ENCODE results near the gene KLRK1.
"Not testable (repeated sequence)": the region's sequence is repeated elsewhere in the genome, so short reads cannot be mapped to it uniquely, and the experiment has no call there.

The KLRK1 gene

GRCh38 chr12:10362828-10363657 lies 26.8 kb downstream of the KLRK1 start:
- DNase-seq (ENCODE audit: low read depth in 2 of 2) = no peak

- no peak for DNase-seq (ENCODE audit: low read depth in 2 of 2)
Measured at GRCh38 chr12:10362325-10362724, 27.5 kb downstream of the KLRK1 start.

GRCh38 chr12:10361622-10362021 lies 28.2 kb downstream of the KLRK1 start:
- no peak for DNase-seq (ENCODE audit: low read depth in 2 of 2)

- DNase-seq (ENCODE audit: low read depth in 2 of 2) = no peak
Measured at GRCh38 chr12:10361084-10361483, 28.8 kb downstream of the KLRK1 start.

- no peak for DNase-seq (ENCODE audit: low read depth in 2 of 2)
Measured at GRCh38 chr12:10358969-10359368, 30.9 kb downstream of the KLRK1 start.

- DNase-seq (ENCODE audit: low read depth in 2 of 2) = no peak
Measured at GRCh38 chr12:10358131-10358530, 31.7 kb downstream of the KLRK1 start.

GRCh38 chr12:10354502-10354901 lies 35.3 kb downstream of the KLRK1 start:
- no peak for DNase-seq (ENCODE audit: low read depth in 2 of 2)

GRCh38 chr12:10354071-10354470 lies 35.8 kb downstream of the KLRK1 start:
- DNase-seq (ENCODE audit: low read depth in 2 of 2) = no peak

GRCh38 chr12:10351457-10351856 lies 38.4 kb downstream of the KLRK1 start:
- not testable (repeated sequence) for DNase-seq (ENCODE audit: low read depth in 2 of 2)

- DNase-seq (ENCODE audit: low read depth in 2 of 2) = no peak
Measured at GRCh38 chr12:10341892-10342509, 47.8 kb downstream of the KLRK1 start.

- DNase-seq (ENCODE audit: low read depth in 2 of 2) = not testable (repeated sequence)
Measured at GRCh38 chr12:10340946-10341345, 48.9 kb downstream of the KLRK1 start.

- DNase-seq (ENCODE audit: low read depth in 2 of 2) = no peak
Measured at GRCh38 chr12:10339053-10339840, 50.6 kb downstream of the KLRK1 start.

- DNase-seq (ENCODE audit: low read depth in 2 of 2) = not testable (repeated sequence)
Measured at GRCh38 chr12:10338470-10338869, 51.4 kb downstream of the KLRK1 start.

- not testable (repeated sequence) for DNase-seq (ENCODE audit: low read depth in 2 of 2)
Measured at GRCh38 chr12:10336196-10336595, 53.6 kb downstream of the KLRK1 start.

GRCh38 chr12:10331642-10332239 lies 58.1 kb downstream of the KLRK1 start:
- no peak for DNase-seq (ENCODE audit: low read depth in 2 of 2)

- not testable (repeated sequence) for DNase-seq (ENCODE audit: low read depth in 2 of 2)
Measured at GRCh38 chr12:10328691-10329090, 61.1 kb downstream of the KLRK1 start.

Measured in stimulated activated CD4-positive, alpha-beta T cell treated with anti-CD3 and anti-CD28 coated beads, Interleukin-15, amount 100 ng/mL, for 48 hours (primary cell).